HepG2 (cell line): ENCODE data around the gene CADPS2. TPM values are rescaled to one million over a fixed set of nuclear protein-coding genes. Genes with fewer than 3 reads are reported as not detected.

ENCODE experiments used
- ZBTB7B ChIP-seq: sonication (generic); formaldehyde crosslinking; IDR thresholded peaks from 2 replicates; pipeline ENCODE4 v1.4.0; 2020; ENCODE audit warnings: missing genetic modification reagents
- ZNF24 ChIP-seq: fragments of 450-650 bp; IDR thresholded peaks from 2 replicates; pipeline ENCODE4 v1.6.1; 2017; ENCODE audit warnings: antibody characterized with exemption, mild to moderate bottlenecking
- ZNF672 ChIP-seq: sonication (generic); formaldehyde crosslinking; IDR thresholded peaks from 2 replicates; pipeline ENCODE4 v1.8.1; 2022; ENCODE audit warnings: missing genetic modification reagents
- ZNF687 ChIP-seq: sonication (generic); formaldehyde crosslinking; IDR thresholded peaks from 2 replicates; pipeline ENCODE4 v1.5.1; 2020; ENCODE audit warnings: mild to moderate bottlenecking, missing genetic modification reagents, moderate library complexity
- ZSCAN30 ChIP-seq: sonication (generic); formaldehyde crosslinking; IDR thresholded peaks from 2 replicates; pipeline ENCODE4 v1.5.0; 2020; ENCODE audit warnings: mild to moderate bottlenecking, missing genetic modification reagents
- polyA plus RNA-seq, 8 experiments: library from polyadenylated mRNA; depleted of rRNA in 3 of 8; stranded (reverse) in 7 of 8; unstranded in 1 of 8; fragments of >200 nt; fragmentation: Illumina TruSeq in 4 of 8; extraction: Trizol in 4 of 8; gene quantifications; 2 replicates each; pipeline versions ENCODE4 v1.2.1 to v1.2.3, GENCODE V29; 2011 to 2016; ENCODE audit warnings: low read depth in 4 of 8, missing spikeins in 1 of 8, mixed read lengths in 1 of 8; ENCODE audit not compliant: insufficient read depth in 1 of 8
- total RNA-seq, 5 experiments: library from RNA; depleted of rRNA; stranded (reverse); fragments of >200 nt; fragmentation: Illumina TruSeq; extraction: Trizol; gene quantifications; 2 replicates each; pipeline ENCODE4 v1.2.3, GENCODE V29; 2016; ENCODE audit warnings: low read depth in 1 of 5
- TF ChIP-seq, protein P1 (sequence below): sonication (generic); formaldehyde crosslinking; IDR thresholded peaks from 2 replicates; pipeline ENCODE4 v1.4.0; 2020; ENCODE audit warnings: missing genetic modification reagents
- TF ChIP-seq, protein P2 (sequence below): sonication (generic); formaldehyde crosslinking; IDR thresholded peaks from 2 replicates; pipeline ENCODE4 v1.5.0; 2020; ENCODE audit warnings: missing genetic modification reagents

Gene CADPS2
- total and polyA plus RNA-seq, 2 of the 13 experiments (the other 11 are each of a cell fraction or from before 2014, with no cell fraction given), result 17.6 to 43.8 TPM

GRCh38 chr7:122743211-122743610 lies 143.0 kb downstream of the CADPS2 start (continued):
- TF ChIP-seq, protein P1, sequence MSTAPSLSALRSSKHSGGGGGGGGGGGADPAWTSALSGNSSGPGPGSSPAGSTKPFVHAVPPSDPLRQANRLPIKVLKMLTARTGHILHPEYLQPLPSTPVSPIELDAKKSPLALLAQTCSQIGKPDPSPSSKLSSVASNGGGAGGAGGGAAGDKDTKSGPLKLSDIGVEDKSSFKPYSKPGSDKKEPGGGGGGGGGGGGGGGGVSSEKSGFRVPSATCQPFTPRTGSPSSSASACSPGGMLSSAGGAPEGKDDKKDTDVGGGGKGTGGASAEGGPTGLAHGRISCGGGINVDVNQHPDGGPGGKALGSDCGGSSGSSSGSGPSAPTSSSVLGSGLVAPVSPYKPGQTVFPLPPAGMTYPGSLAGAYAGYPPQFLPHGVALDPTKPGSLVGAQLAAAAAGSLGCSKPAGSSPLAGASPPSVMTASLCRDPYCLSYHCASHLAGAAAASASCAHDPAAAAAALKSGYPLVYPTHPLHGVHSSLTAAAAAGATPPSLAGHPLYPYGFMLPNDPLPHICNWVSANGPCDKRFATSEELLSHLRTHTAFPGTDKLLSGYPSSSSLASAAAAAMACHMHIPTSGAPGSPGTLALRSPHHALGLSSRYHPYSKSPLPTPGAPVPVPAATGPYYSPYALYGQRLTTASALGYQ, result no peak
- TF ChIP-seq ZSCAN30 (CRISPR knock-in tag), result no peak
- TF ChIP-seq, protein P2, sequence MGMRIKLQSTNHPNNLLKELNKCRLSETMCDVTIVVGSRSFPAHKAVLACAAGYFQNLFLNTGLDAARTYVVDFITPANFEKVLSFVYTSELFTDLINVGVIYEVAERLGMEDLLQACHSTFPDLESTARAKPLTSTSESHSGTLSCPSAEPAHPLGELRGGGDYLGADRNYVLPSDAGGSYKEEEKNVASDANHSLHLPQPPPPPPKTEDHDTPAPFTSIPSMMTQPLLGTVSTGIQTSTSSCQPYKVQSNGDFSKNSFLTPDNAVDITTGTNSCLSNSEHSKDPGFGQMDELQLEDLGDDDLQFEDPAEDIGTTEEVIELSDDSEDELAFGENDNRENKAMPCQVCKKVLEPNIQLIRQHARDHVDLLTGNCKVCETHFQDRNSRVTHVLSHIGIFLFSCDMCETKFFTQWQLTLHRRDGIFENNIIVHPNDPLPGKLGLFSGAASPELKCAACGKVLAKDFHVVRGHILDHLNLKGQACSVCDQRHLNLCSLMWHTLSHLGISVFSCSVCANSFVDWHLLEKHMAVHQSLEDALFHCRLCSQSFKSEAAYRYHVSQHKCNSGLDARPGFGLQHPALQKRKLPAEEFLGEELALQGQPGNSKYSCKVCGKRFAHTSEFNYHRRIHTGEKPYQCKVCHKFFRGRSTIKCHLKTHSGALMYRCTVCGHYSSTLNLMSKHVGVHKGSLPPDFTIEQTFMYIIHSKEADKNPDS (CRISPR knock-in tag), result no peak
- TF ChIP-seq ZBTB7B (CRISPR knock-in tag), result no peak
- no peak for TF ChIP-seq ZNF672 (CRISPR knock-in tag)
- TF ChIP-seq ZNF24, result no peak
- no peak for TF ChIP-seq ZNF687 (CRISPR knock-in tag)
